GM19099 (cell line): Measurements from ENCODE around the gene PTPRN2.

Source experiments
- POLR2A ChIP-seq: IDR thresholded peaks from 3 replicates; pipeline ENCODE4 v1.6.1; 2011; ENCODE audit warnings: low read depth; ENCODE audit not compliant: insufficient read length; ENCODE audit errors: extremely low read depth

Gene PTPRN2

GRCh38 chr7:157635669-157636068 is 952.0 kb downstream of the PTPRN2 start:
- TF ChIP-seq POLR2A, result no peak

GRCh38 chr7:157635148-157635500 is 952.5 kb downstream of the PTPRN2 start:
- no peak for TF ChIP-seq POLR2A

- TF ChIP-seq POLR2A, result no peak
These were observed 953.0 kb downstream of the PTPRN2 start for GRCh38 chr7:157634401-157635147.

- no peak for TF ChIP-seq POLR2A
These were observed 954.0 kb downstream of the PTPRN2 start for GRCh38 chr7:157633465-157634185.

GRCh38 chr7:157630301-157630853 is 957.2 kb downstream of the PTPRN2 start:
- no peak for TF ChIP-seq POLR2A

GRCh38 chr7:157628456-157628855 is 959.2 kb downstream of the PTPRN2 start:
- no peak for TF ChIP-seq POLR2A

GRCh38 chr7:157627646-157628045 is 960.0 kb downstream of the PTPRN2 start:
- TF ChIP-seq POLR2A, result no peak

GRCh38 chr7:157627033-157627432 is 960.6 kb downstream of the PTPRN2 start:
- no peak for TF ChIP-seq POLR2A

- TF ChIP-seq POLR2A, result no peak
These were observed 961.5 kb downstream of the PTPRN2 start for GRCh38 chr7:157625973-157626742.

GRCh38 chr7:157623556-157623955 is 964.1 kb downstream of the PTPRN2 start:
- no peak for TF ChIP-seq POLR2A

- no peak for TF ChIP-seq POLR2A
These were observed 965.0 kb downstream of the PTPRN2 start for GRCh38 chr7:157622408-157623205.

GRCh38 chr7:157622000-157622399 is 965.6 kb downstream of the PTPRN2 start:
- no peak for TF ChIP-seq POLR2A

GRCh38 chr7:157621131-157621681 is 966.4 kb downstream of the PTPRN2 start:
- TF ChIP-seq POLR2A, result no peak

GRCh38 chr7:157620616-157621015 is 967.0 kb downstream of the PTPRN2 start:
- no peak for TF ChIP-seq POLR2A
